GM19240 (cell line): ENCODE results near the gene PRDM16.
A peak's percentile ranks its signal among the peaks of the same experiment; 100 is the strongest.

Experiments used
- DNase-seq: peaks from one replicate; pipeline ENCODE4 v3.0.0; 2011; ENCODE audit warnings: low spot score; ENCODE audit not compliant: insufficient read length

Gene PRDM16

DNA sequence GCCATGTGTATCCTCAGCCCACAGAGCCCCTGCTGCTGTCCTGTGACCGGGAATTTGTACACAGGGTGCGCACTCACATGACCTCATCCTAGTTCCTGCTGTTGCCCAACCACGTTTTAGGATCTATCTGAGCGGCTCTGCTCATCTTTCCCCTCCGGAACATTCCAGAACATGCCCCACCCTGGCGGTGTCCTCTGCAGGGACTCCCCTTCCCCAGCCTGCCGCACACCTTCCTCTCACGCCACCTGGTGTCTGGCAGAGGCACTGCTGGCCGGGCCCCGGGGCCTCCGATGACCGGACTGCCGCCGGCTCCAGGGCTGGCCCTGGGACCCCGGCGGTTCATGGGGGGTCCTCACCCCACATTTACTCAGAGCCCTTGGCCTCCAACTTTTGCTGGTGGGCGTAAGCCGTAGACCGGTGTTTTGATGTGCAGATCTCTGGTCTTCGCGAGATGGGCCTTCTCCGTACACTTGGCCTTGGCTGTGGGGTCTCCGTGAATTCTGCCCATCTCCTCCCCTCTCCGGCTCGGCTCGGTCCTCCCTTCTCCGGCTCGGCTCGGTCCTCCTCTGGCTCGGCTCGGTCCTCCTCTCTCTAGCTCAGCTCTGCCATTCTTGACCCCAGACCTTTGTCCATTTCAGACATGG, 414.9 kb downstream of the PRDM16 start:
- peak; percentile 63 for DNase-seq

GRCh38 chr1:3485016-3485415, 416.0 kb downstream of the PRDM16 start:
- DNase-seq, result no peak
